Endothelial cell of umbilical vein (primary cell): ENCODE measurements around the gene KRT78. TPM values are rescaled to one million over a fixed set of nuclear protein-coding genes. Genes with fewer than 3 reads are reported as not detected.

Experiments
- BruUV-seq: library from RNA; stranded (reverse); fragments of 400-500 nt; replicated peaks from 2 replicates; lab custom pipeline; 2021; lab: Mats Ljungman, UMichigan
- CTCF ChIA-PET: fragments of 300-600, 350-600 bp; sonication (Branson Sonifier 250); formaldehyde crosslinking; loops from one replicate; lab custom pipeline; 2021; ENCODE audit warnings: antibody characterized with exemption, inconsistent platforms; lab: Charles Lee
- POLR2A ChIA-PET: fragments of 300-600, 350-600 bp; sonication (Branson Sonifier 250); formaldehyde crosslinking; loops from one replicate; lab custom pipeline; 2021; ENCODE audit warnings: antibody characterized with exemption, inconsistent platforms; lab: Charles Lee
- DNase-seq: peaks from one replicate; pipeline ENCODE4 v3.0.0-alpha.2; 2011; ENCODE audit warnings: low read depth, low spot score
- FAIRE-seq: peaks from 2 replicates; lab custom pipeline; 2011; peaks lifted over from hg19 to GRCh38; lab: Jason Lieb, UNC
- H2AFZ ChIP-seq: 2 replicates; pipeline ENCODE4 v1.6.0; 2012; ENCODE audit warnings: low read depth, low read length, control low read depth, inconsistent platforms
- H3K27ac ChIP-seq: 2 replicates; pipeline ENCODE4 v1.5.1; 2011; ENCODE audit warnings: low read depth, mild to moderate bottlenecking, control low read depth, low read length, moderate library complexity; ENCODE audit not compliant: insufficient read depth
- H3K27me3 ChIP-seq, 2 experiments: 2 replicates each; pipeline versions ENCODE4 v1.6.0 to v1.6.1; 2011; ENCODE audit warnings: low read length in 2 of 2, mixed read lengths in 1 of 2; ENCODE audit not compliant: control insufficient read depth in 2 of 2, insufficient read depth in 2 of 2
- H3K36me3 ChIP-seq, 2 experiments: 2 replicates in 1 of 2; 3 replicates in 1 of 2; pipeline ENCODE4 v1.5.1; 2011; ENCODE audit warnings: low read length in 2 of 2, mild to moderate bottlenecking in 1 of 2, moderate library complexity in 1 of 2; ENCODE audit not compliant: control insufficient read depth in 2 of 2, insufficient read depth in 2 of 2; ENCODE audit errors: extremely low read depth in 1 of 2
- H3K4me1 ChIP-seq: 3 replicates; pipeline ENCODE4 v1.5.1; 2011; ENCODE audit warnings: mild to moderate bottlenecking, low read length; ENCODE audit not compliant: control insufficient read depth, insufficient read depth; ENCODE audit errors: extremely low read depth
- H3K4me2 ChIP-seq: 2 replicates; pipeline ENCODE4 v1.6.1; 2011; ENCODE audit warnings: low read length, control low read depth, mixed read lengths; ENCODE audit not compliant: insufficient read depth
- H3K4me3 ChIP-seq, 3 experiments: fragments of 200-600 bp in 1 of 3; sonication (generic), shearing (Covaris generic) in 1 of 3; replicated peaks in 1 of 3; 2 replicates each; pipeline ENCODE4 v1.5.1; 2011 to 2016; ENCODE audit warnings: control low read depth in 3 of 3, low read length in 3 of 3, mild to moderate bottlenecking in 2 of 3, inconsistent platforms in 1 of 3, low read depth in 1 of 3, moderate library complexity in 1 of 3; ENCODE audit not compliant: insufficient read depth in 1 of 3
- H3K79me2 ChIP-seq: 2 replicates; pipeline ENCODE4 v1.6.0; 2012; ENCODE audit warnings: low read length, inconsistent platforms; ENCODE audit not compliant: control insufficient read depth, insufficient read depth
- H3K9ac ChIP-seq: replicated peaks from 2 replicates; pipeline ENCODE3; 2011; ENCODE audit warnings: low read length, control low read depth; ENCODE audit not compliant: insufficient read depth; ENCODE audit errors: extremely low read depth
- H3K9me1 ChIP-seq: replicated peaks from 3 replicates; pipeline ENCODE4 v1.6.0; 2011; ENCODE audit warnings: mild to moderate bottlenecking, low read length; ENCODE audit not compliant: control insufficient read depth, insufficient read depth; ENCODE audit errors: extremely low read depth
- H3K9me3 ChIP-seq: replicated peaks from 2 replicates; pipeline ENCODE4 v1.5.1; 2012; ENCODE audit warnings: low read length, inconsistent platforms; ENCODE audit not compliant: control insufficient read depth, insufficient read depth
- H4K20me1 ChIP-seq: replicated peaks from 2 replicates; pipeline ENCODE3; 2011; ENCODE audit warnings: mild to moderate bottlenecking, low read length; ENCODE audit not compliant: control insufficient read depth, insufficient read depth; ENCODE audit errors: extremely low read depth
- CTCF ChIP-seq, 2 donors: IDR thresholded peaks; 1 replicate in 1 of 2; 2 replicates in 1 of 2; pipeline ENCODE4 v1.5.1; 2011; ENCODE audit warnings: low read length in 2 of 2, mild to moderate bottlenecking in 2 of 2, moderate library complexity in 2 of 2, control low read depth in 1 of 2, inconsistent platforms in 1 of 2, low read depth in 1 of 2; ENCODE audit not compliant: insufficient read depth in 1 of 2; ENCODE audit errors: extremely low read depth in 1 of 2
- GATA2 ChIP-seq: IDR thresholded peaks from 2 replicates; pipeline ENCODE4 v1.7.0; 2011; ENCODE audit warnings: low read depth, mild to moderate bottlenecking, moderate library complexity, mixed read lengths, low read length; ENCODE audit not compliant: insufficient read length, insufficient read depth
- JUN ChIP-seq: IDR thresholded peaks from 2 replicates; pipeline ENCODE4 v1.6.1; 2011; ENCODE audit warnings: borderline replicate concordance, low read depth; ENCODE audit not compliant: insufficient read length, insufficient read depth
- MYC ChIP-seq: IDR thresholded peaks from one replicate; pipeline ENCODE4 v1.6.1; 2011; ENCODE audit warnings: mild to moderate bottlenecking, low read depth, low read length
- POLR2A ChIP-seq: IDR thresholded peaks from 2 replicates; pipeline ENCODE4 v1.6.1; 2012; ENCODE audit warnings: low read depth, mild to moderate bottlenecking, control low read depth, low read length
- POLR2AphosphoS5 ChIP-seq: IDR thresholded peaks from 2 replicates; pipeline ENCODE4 v1.6.1; 2012; ENCODE audit warnings: low read depth, mild to moderate bottlenecking, control low read depth, low read length, moderate library complexity; ENCODE audit not compliant: insufficient read depth
- dilution Hi-C: fragments of 300-500 bp; cut with MboI; formaldehyde crosslinking; loops from one replicate; pipeline ENCODE4 v1.15.0; 2019; ENCODE audit warnings: low sequenced_read_pairs; ENCODE audit not compliant: extremely low pct_ligation_motif_present
- intact Hi-C: fragments of 100-400 bp; cut with micrococcal nuclease; formaldehyde crosslinking; loops from one replicate; pipeline ENCODE4 v1.10.0; 2022
- polyA plus RNA-seq, 4 experiments: library from polyadenylated mRNA; depleted of rRNA in 3 of 4; stranded (reverse) in 3 of 4; unstranded in 1 of 4; fragments of >200 nt; gene quantifications; 2 replicates each; pipeline versions ENCODE4 v1.2.1 to v1.2.3, GENCODE V29; 2011 to 2012; ENCODE audit warnings: missing spikeins in 1 of 4
- total RNA-seq: library from RNA; stranded (reverse); gene quantifications from 2 replicates; pipeline ENCODE4 v1.2.3, GENCODE V29; 2021
- TF ChIP-seq, protein P1 (sequence below): IDR thresholded peaks from 2 replicates; pipeline ENCODE4 v1.6.1; 2011; ENCODE audit not compliant: insufficient read depth, insufficient read length

The KRT78 gene
- total and polyA plus RNA-seq, 2 donors (not counting 3 experiments of a cell fraction or from before 2014, with no cell fraction given) = not detected

GRCh38 chr12:52822771-52823510 is 25.9 kb downstream of the KRT78 start:
- BruUV-seq = no TSS peak
- no peak for DNase-seq
- Histone ChIP-seq H3K36me3 (no peaks in the 10 kb centered on the region), H2AFZ (no peak overlapping the region), H3K9ac (no peak overlapping the region), H3K4me1 (no peaks in the 10 kb centered on the region), H3K4me3 (no peak overlapping the region), H3K9me1 (no peaks in the 10 kb centered on the region), H3K79me2 (no peaks in the 10 kb centered on the region), H3K27me3 (peaks cover 0 to 1% of the 10 kb centered on the region in 2 experiments), H3K27ac (no peak overlapping the region), H3K4me2 (no peak overlapping the region), H3K9me3 (no peaks in the 10 kb centered on the region), H4K20me1 (no peaks in the 10 kb centered on the region)
- dilution Hi-C loops (no loop called here), intact Hi-C loops (loop anchor here (5.0 kb wide), 1 partner anchor 531 kb away; the partner anchor contains the start of gene KRT81)
- POLR2A ChIA-PET = no interaction called here
- TF ChIP-seq JUN = no peak
- no peak for TF ChIP-seq GATA2
- TF ChIP-seq, protein P1, sequence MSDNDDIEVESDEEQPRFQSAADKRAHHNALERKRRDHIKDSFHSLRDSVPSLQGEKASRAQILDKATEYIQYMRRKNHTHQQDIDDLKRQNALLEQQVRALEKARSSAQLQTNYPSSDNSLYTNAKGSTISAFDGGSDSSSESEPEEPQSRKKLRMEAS = no peak
- no peak for TF ChIP-seq POLR2AphosphoS5
- TF ChIP-seq MYC = no peak
- no peak for TF ChIP-seq POLR2A
- no peak for TF ChIP-seq CTCF (IDR thresholded peaks at IDR 0.05; ENCODE audit: extremely low read depth in 1 of 2, insufficient read depth in 1 of 2, low read depth in 1 of 2, low read length in 2 of 2)
- CTCF ChIA-PET = interaction anchor here (1.0 to 1.2 kb wide), 2 partner anchors 17 to 43 kb away, joined by 3 read pairs; no protein-coding TSS in a partner anchor
- no peak for FAIRE-seq
